Ovary (tissue), 10 donors: ENCODE measurements around the gene OR2F2. TPM values are rescaled to one million over a fixed set of nuclear protein-coding genes. Genes with fewer than 3 reads are reported as not detected.
A peak's percentile ranks its signal among the peaks of the same experiment; 100 is the strongest.

ENCODE experiments used
- DNase-seq, 5 donors: peaks; one replicate each; pipeline ENCODE4 v3.0.0-alpha.2; 2019 to 2020
- H3K27ac ChIP-seq, 2 donors: fragments of 200-600 bp; one replicate each; pipeline versions ENCODE4 v1.5.1 to v1.8.0; 2019 to 2022
- H3K27me3 ChIP-seq: fragments of 200-600 bp; one replicate; pipeline ENCODE4 v1.8.0; 2022
- H3K36me3 ChIP-seq: fragments of 200-600 bp; sonication (generic); one replicate; pipeline ENCODE4 v1.5.1; 2019
- H3K4me1 ChIP-seq: one replicate; pipeline ENCODE4 v1.8.1; 2013; ENCODE audit warnings: mild to moderate bottlenecking, moderate library complexity; ENCODE audit not compliant: insufficient read depth
- H3K4me3 ChIP-seq: fragments of 200-600 bp; sonication (generic); one replicate; pipeline ENCODE4 v1.5.1; 2017
- H3K9me3 ChIP-seq, 2 donors: fragments of 200-600 bp in 1 of 2; sonication (generic) in 1 of 2; one replicate each; pipeline versions ENCODE4 v1.5.1 to v1.8.1; 2013 to 2019; ENCODE audit warnings: mild to moderate bottlenecking in 1 of 2, moderate library complexity in 1 of 2
- EP300 ChIP-seq: sonication (generic); formaldehyde crosslinking; IDR thresholded peaks from one replicate; pipeline ENCODE4 v1.6.1; 2017; ENCODE audit warnings: antibody characterized with exemption
- POLR2A ChIP-seq: fragments of 450-650 bp; IDR thresholded peaks from one replicate; pipeline ENCODE4 v1.6.1; 2017; ENCODE audit warnings: antibody characterized with exemption, mild to moderate bottlenecking, moderate library complexity
- WGBS, 3 donors: extraction: QIAGEN DNeasy Blood & Tissue Kit in 1 of 3; methylation state at CpG; one replicate each; pipeline versions ENCODE4 v1.1.5 to v1.1.7; 2013 to 2017; 5-methylcytosine and 5-hydroxymethylcytosine counted together
- intact Hi-C, 4 donors: fragments of 100-400 bp; cut with DNase I; formaldehyde crosslinking; loops; one replicate each; pipeline versions ENCODE4 v1.11.0 to v1.15.1; 2022 to 2023
- long read RNA-seq, 3 donors: library from polyadenylated mRNA in 2 of 3; unstranded in 2 of 3; transcript quantifications; one replicate each; pipeline ENCODE4 v2.0.0 and lab custom pipeline, GENCODE V29; 2021 to 2026
- polyA plus RNA-seq, 2 donors: library from polyadenylated mRNA; stranded (reverse); fragments of 200-250 nt in 1 of 2; fragments of 350-450 nt in 1 of 2; fragmentation: Illumina TruSeq in 1 of 2; extraction: RNeasy Lipid Tissue Mini Kit (QIAGEN cat#74804) in 1 of 2; gene quantifications; one replicate each; pipeline ENCODE4 v1.2.3, GENCODE V29; 2013 to 2014
- total RNA-seq, 7 donors: library from RNA; depleted of rRNA in 2 of 7; stranded (reverse); fragments of >200 nt in 2 of 7; fragmentation: NEBNext Ultra II Directional in 3 of 7; extraction: Animal tissue kit (Norgen Biotek cat#: 25700) in 3 of 7; gene quantifications; one replicate each; pipeline versions ENCODE4 v1.1.0 to v1.2.4, GENCODE V29; 2016 to 2023
- TF ChIP-seq, protein P1 (sequence below), 3 donors: fragments of 450-650 bp in 2 of 3; fragments of 200-600 bp in 1 of 3; IDR thresholded peaks; one replicate each; pipeline versions ENCODE4 v1.5.1 to v1.8.0; 2016 to 2022; ENCODE audit warnings: antibody characterized with exemption in 3 of 3, mild to moderate bottlenecking in 1 of 3
- donor health status: DM: no; HTN: no; CAD: no; lungs with moderate emphysema.
- donor health status: DM: no; HTN: no; CAD: no.
- donor health status: Bipolar disorder and iron deficiency.
- donor health status: DM: yes; HTN: yes; CAD: no.
- donor health status: DM: no; HTN: no; CAD: no.
- donor health status: DM: yes; HTN: yes; CAD: no.

Gene OR2F2, protein sequence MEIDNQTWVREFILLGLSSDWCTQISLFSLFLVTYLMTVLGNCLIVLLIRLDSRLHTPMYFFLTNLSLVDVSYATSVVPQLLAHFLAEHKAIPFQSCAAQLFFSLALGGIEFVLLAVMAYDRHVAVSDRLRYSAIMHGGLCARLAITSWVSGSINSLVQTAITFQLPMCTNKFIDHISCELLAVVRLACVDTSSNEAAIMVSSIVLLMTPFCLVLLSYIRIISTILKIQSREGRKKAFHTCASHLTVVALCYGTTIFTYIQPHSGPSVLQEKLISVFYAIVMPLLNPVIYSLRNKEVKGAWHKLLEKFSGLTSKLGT
- not detected for total RNA-seq
- polyA plus RNA-seq, result not detected
- long read RNA-seq, donor 1, result 0 reads
- long read RNA-seq, donor 2, result 0 reads
- long read RNA-seq, donor 3, result 0 reads

DNA sequence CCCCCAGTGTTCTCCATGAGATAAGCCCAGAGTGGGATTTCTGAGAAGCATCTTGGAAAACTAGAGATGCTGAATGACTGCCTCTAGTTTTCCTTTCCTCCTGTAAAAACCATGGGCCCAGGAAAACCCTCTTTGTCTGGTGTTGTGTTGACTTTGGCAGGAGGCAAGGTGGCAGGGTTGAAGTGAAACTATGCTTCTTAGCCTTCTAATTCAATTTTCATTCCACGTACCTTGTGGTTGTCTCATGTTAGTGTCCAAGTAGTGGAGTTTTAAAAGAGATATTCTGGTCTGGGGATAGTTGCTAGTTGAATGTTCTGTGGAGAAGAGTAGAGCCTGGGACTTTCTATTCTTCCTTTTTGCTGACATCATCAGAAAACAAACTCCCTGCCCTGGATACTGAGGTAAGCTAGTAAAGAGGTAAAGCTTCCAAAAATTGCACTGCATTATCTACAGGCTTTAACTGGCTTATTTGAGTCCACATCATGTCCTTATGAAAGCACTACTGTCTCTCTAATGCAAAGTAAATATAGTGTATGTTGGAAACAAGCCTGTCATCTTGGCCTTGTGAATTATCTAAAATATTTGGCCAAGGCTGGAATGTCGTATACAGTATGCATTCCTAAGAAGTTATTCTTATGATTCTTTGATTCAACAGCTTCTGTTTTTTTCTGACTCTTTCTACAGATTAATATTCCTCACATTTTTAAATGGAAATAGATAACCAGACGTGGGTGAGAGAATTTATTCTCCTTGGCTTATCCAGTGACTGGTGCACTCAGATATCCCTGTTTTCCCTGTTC lies at the start of gene OR2F2:
Gene OR2F2, plus strand, starts transcription at position 708 of the 800 bp plus-strand sequence. Its CDS starts 0 bp downstream, at position 708.
- no peaks in the 10 kb centered on the region for H3K9me3 ChIP-seq
- no peak within 1 kb of the TSS for H3K27ac ChIP-seq
- no peaks in the 10 kb centered on the region for H3K27me3 ChIP-seq
- intact Hi-C loops, result no loop called here
- no peaks in the 10 kb centered on the region for H3K4me1 ChIP-seq
- DNase-seq, result no peak
- no peak within 1 kb of the TSS for H3K4me3 ChIP-seq
- 13 to 29% (median 27%) methylated on average over 3 of the region's 3 CpGs for WGBS, 3 donors
- TF ChIP-seq, protein P1, sequence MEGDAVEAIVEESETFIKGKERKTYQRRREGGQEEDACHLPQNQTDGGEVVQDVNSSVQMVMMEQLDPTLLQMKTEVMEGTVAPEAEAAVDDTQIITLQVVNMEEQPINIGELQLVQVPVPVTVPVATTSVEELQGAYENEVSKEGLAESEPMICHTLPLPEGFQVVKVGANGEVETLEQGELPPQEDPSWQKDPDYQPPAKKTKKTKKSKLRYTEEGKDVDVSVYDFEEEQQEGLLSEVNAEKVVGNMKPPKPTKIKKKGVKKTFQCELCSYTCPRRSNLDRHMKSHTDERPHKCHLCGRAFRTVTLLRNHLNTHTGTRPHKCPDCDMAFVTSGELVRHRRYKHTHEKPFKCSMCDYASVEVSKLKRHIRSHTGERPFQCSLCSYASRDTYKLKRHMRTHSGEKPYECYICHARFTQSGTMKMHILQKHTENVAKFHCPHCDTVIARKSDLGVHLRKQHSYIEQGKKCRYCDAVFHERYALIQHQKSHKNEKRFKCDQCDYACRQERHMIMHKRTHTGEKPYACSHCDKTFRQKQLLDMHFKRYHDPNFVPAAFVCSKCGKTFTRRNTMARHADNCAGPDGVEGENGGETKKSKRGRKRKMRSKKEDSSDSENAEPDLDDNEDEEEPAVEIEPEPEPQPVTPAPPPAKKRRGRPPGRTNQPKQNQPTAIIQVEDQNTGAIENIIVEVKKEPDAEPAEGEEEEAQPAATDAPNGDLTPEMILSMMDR (IDR thresholded peaks at IDR 0.05), result no peak
- TF ChIP-seq EP300, result no peak
- TF ChIP-seq POLR2A, result no peak
- H3K36me3 ChIP-seq, result no peaks in the 10 kb centered on the region

DNA sequence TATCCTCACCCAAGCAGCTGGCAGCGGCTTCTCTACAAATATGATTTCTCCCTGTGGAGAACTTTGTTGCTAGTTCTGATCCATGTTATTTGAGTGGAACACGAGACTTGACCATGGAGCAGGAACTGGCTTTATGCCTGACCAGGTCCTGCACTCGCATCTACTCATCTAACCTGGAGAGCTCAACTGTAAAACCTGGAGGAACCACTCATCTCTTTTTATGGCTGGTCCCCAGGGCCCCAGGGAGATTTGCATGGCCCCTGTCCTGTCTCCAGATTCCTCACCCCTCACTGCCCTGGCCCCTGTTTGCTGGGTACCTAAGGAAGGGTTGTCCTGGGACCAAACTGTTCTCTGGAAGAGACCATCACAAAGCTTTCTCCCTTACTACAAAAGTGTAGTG lies 49.1 kb upstream of the OR2F2 start:
- no peak for DNase-seq
- intact Hi-C loops, result loop anchor here in 1 of 4 donors (10.0 kb wide), 1 partner anchor 129 kb away; no protein-coding TSS in a partner anchor
- no peak overlapping the region for H3K4me3 ChIP-seq
- peak overlapping the region in 1 of 2 donors; percentile 55 for H3K27ac ChIP-seq
- WGBS, 3 donors, result 73 to 77% (median 74%) methylated on average over 3 of the region's 3 CpGs
- H3K27me3 ChIP-seq, result no peaks in the 10 kb centered on the region
- TF ChIP-seq EP300 (no peak), POLR2A (no peak)
- TF ChIP-seq, protein P1 (IDR thresholded peaks at IDR 0.05), result no peak
- no peaks in the 10 kb centered on the region for H3K36me3 ChIP-seq
- H3K4me1 ChIP-seq, result peaks cover 5% of the 10 kb centered on the region
- no peaks in the 10 kb centered on the region for H3K9me3 ChIP-seq

DNA sequence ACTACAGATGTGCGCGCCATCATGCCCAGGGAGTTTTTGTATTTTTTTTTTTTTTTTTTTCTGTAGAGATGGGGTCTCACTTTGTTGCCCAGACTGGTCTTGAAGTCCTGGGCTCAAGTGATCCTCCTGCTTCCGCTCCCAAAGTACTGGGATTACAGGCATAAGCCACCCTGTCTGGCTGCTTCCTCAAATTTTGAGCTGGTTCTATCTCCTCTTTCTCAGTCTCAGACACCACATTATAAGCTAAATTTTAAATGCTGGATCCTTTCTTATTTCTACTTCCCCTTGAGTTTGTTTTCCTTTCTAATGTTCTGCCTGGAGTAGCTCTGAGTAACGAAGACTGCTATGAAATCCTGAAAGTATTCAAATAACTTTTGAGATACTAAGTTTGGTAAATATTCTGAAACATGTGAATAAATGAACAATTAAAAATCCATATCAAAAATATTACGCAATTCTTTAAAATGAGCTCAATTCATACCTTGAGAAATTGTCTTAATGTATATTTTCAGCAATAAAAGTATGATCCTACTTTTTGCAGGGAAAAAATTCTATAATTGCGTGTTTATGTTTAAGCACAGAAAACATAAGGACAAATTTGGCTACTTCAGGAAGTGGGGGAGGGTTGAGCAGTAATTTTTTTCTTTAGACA lies 48.1 kb upstream of the OR2F2 start:
- no peaks in the 10 kb centered on the region for H3K9me3 ChIP-seq
- H3K4me3 ChIP-seq, result no peak overlapping the region
- DNase-seq, result no peak
- TF ChIP-seq EP300 (no peak), POLR2A (no peak)
- TF ChIP-seq, protein P1 (IDR thresholded peaks at IDR 0.05), result no peak
- no peaks in the 10 kb centered on the region for H3K27me3 ChIP-seq
- WGBS, 3 donors, result 72 to 84% (median 73%) methylated on average over 6 of the region's 6 CpGs
- no peak overlapping the region for H3K27ac ChIP-seq
- H3K36me3 ChIP-seq, result no peaks in the 10 kb centered on the region
- intact Hi-C loops, result loop anchor here in 1 of 4 donors (10.0 kb wide), 1 partner anchor 128 kb away; no protein-coding TSS in a partner anchor
- H3K4me1 ChIP-seq, result peaks cover 4% of the 10 kb centered on the region

DNA sequence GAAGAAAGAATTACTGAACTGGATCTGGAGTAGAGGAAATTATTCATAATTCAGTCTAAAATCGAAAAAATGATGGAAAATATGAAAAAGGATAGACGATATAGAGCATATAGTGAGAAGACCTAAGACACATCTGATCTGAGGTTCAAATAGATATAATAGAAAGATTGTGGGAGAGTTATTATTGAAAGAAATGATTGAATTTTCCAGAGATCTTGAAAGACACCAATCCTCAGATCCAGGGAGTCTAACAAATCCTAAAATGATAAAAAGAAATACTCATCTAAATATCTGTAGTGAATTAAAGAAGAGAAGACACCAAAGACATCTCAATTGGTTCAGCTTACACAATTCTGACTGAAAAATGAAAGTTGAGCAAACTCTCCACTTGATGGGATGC lies 46.0 kb upstream of the OR2F2 start:
- no peak overlapping the region for H3K4me3 ChIP-seq
- intact Hi-C loops, result loop anchor here in 1 of 4 donors (10.0 kb wide), 1 partner anchor 126 kb away; no protein-coding TSS in a partner anchor
- no peaks in the 10 kb centered on the region for H3K27me3 ChIP-seq
- TF ChIP-seq, protein P1 (IDR thresholded peaks at IDR 0.05), result no peak
- no peak for TF ChIP-seq EP300
- TF ChIP-seq POLR2A, result no peak
- DNase-seq, result no peak
- no peaks in the 10 kb centered on the region for H3K36me3 ChIP-seq
- H3K9me3 ChIP-seq, result no peaks in the 10 kb centered on the region
- peaks cover 4% of the 10 kb centered on the region for H3K4me1 ChIP-seq
- no peak overlapping the region for H3K27ac ChIP-seq
- WGBS, 3 donors, result 95 to 100% (median 97%) methylated on average over 2 of the region's 2 CpGs
